MM.1S (cell line): ENCODE measurements around the gene ERICH4.

Experiments used
- CTCF ChIP-seq: fragments of 300-600 bp; sonication (generic); IDR thresholded peaks from 2 replicates; pipeline ENCODE4 v1.5.1; 2016; ENCODE audit warnings: antibody characterized with exemption, low read length, mixed read lengths
- EZH2 ChIP-seq: fragments of 300-600 bp; sonication (generic); optimal IDR thresholded peaks from 2 replicates; pipeline ENCODE3; 2017; ENCODE audit warnings: low read depth, mild to moderate bottlenecking, antibody characterized with exemption, low read length, mixed read lengths
- EZH2phosphoT487 ChIP-seq: fragments of 300-600 bp; sonication (generic); IDR thresholded peaks from 2 replicates; pipeline ENCODE4 v1.6.1; 2018; ENCODE audit warnings: antibody characterized with exemption, low read length

- TF ChIP-seq CTCF: no peak
- TF ChIP-seq EZH2phosphoT487: no peak
- no peak for TF ChIP-seq EZH2
Observed at GRCh38 chr19:41413947-41414346, 29.0 kb upstream of the ERICH4 start.
